Measurements from ENCODE around the gene PLCH1.

Gene PLCH1

DNA sequence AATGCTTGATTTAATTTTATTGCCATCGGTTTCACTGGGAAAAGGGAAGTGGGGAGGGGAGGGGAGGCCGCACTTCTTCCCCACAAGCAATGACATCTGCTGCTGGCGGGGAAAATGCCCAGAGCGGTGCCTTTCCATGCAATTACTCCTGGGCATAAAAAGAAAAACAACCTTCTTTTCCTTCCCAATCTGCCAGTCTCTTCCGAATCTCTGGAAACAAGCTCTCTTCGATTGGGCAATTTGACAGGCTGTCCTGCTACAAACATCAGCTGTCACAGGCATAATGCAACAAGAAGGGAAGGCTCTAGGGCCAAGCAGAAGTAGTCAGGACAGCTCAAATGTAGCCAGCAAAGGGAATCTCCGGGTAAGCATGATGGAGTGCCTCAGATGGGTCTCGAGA is 358.0 kb downstream of the PLCH1 start:
- Histone ChIP-seq H3K4me2 (ENCODE audit: low read length) (no peak overlapping the region), H3K36me3 (ENCODE audit: insufficient read depth, low read length) (no peaks in the 10 kb centered on the region), H3K9me3 (replicated peaks; ENCODE audit: low read length) (no peaks in the 10 kb centered on the region), H3K4me1 (ENCODE audit: control insufficient read depth, insufficient read depth, low read length) (peaks cover 17% of the 10 kb centered on the region), H3K9ac (ENCODE audit: low read depth, low read length) (no peak overlapping the region), H3K27me3 (ENCODE audit: control insufficient read depth, insufficient read depth, low read length) (no peaks in the 10 kb centered on the region), H3K4me3 (ENCODE audit: low read length) (no peak overlapping the region)

DNA sequence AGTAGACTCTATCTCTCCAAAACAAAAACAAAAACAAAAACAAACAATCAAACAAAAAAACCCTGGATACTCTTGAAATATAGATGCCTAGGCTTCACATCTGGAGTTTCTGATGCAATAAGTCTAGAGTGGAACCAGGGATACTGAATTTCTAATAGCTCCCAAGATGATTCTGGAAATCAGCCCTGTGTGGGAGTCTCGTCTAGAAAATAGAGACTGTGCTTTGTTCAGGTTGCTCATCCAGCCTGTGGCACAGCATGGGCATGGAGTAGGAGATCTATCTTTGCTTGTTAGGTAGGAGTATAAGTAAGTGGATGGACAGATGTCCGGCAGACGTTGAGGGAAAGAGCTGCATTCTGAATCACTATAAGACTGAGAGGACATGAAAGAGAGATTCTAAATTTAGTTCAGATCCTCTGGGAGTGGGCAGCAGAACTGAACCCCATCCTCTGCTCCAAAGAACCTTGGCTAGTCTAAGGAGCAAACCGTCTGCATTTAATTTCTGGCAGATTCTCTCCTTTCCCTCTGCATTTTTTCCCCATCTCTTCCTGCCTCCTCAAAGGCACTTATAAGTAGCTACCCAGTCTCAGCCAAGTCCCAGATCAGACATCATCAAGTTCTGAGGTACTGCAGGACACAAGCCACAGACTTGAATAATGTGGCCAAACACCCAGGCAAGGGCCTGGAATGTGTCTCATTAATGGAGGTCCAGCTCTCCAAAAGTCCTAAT is 358.8 kb downstream of the PLCH1 start:
- Histone ChIP-seq H3K9ac (ENCODE audit: low read depth, low read length) (no peak overlapping the region), H3K27me3 (ENCODE audit: control insufficient read depth, insufficient read depth, low read length) (no peaks in the 10 kb centered on the region), H3K36me3 (ENCODE audit: insufficient read depth, low read length) (no peaks in the 10 kb centered on the region), H3K4me1 (ENCODE audit: control insufficient read depth, insufficient read depth, low read length) (peaks cover 9% of the 10 kb centered on the region), H3K4me3 (ENCODE audit: low read length) (no peak overlapping the region), H3K4me2 (ENCODE audit: low read length) (no peak overlapping the region), H3K9me3 (replicated peaks; ENCODE audit: low read length) (no peaks in the 10 kb centered on the region)

DNA sequence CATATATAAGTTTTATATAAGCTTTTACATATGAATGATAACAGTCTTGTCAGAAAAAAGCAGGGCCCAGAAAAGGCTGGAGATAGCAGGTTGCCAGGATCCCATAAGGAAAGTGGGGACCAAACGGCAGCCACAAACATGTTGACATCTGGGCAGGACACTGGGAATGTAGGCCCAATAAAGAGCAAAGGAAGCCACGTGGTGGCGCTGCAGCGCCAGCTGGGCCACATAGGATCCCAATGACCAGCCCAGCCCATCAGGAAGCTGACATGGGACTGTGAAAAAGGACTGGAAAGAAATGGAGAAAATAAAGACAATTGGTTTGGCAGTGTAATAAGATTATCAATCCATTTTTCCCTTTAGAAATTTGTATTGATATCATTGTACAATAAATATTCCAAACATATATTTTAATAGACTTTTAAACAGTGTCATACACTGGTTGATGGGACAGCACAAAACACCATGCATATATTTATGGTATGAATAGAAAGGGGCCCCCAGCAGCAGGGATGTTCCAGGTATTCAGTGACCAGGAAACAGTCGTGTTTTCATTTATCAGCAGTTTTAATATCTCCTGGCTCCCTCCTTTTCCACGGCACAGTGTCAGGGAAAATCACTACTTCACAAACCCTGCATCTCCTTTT is 362.4 kb downstream of the PLCH1 start:
- Histone ChIP-seq H3K4me1 (ENCODE audit: control insufficient read depth, insufficient read depth, low read length) (no peaks in the 10 kb centered on the region), H3K4me3 (ENCODE audit: low read length) (no peak overlapping the region), H3K9ac (ENCODE audit: low read depth, low read length) (no peak overlapping the region), H3K9me3 (replicated peaks; ENCODE audit: low read length) (no peaks in the 10 kb centered on the region), H3K4me2 (ENCODE audit: low read length) (no peak overlapping the region), H3K27me3 (ENCODE audit: control insufficient read depth, insufficient read depth, low read length) (no peaks in the 10 kb centered on the region), H3K36me3 (ENCODE audit: insufficient read depth, low read length) (no peaks in the 10 kb centered on the region)

DNA sequence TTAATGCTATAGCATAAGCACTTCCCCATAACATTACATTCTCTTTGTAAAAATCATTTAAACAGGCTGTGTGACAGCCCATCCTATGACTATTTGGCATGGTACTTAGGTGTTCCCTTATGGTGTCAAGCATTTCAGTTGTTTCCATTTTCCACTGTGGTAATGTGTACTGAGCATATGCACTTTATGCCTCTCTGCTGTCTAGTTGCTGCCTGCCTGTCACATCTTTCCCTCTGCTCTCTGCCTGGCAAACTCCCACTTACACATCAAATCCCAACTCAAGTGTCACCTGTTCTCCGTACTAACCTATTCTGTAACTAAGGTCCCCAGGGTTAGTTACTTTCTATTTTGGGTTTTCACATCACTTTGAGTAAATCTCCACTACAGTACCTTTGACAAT is 367.0 kb downstream of the PLCH1 start:
- Histone ChIP-seq H3K4me1 (ENCODE audit: control insufficient read depth, insufficient read depth, low read length) (no peaks in the 10 kb centered on the region), H3K36me3 (ENCODE audit: insufficient read depth, low read length) (no peaks in the 10 kb centered on the region), H3K4me3 (ENCODE audit: low read length) (no peak overlapping the region), H3K4me2 (ENCODE audit: low read length) (no peak overlapping the region), H3K27me3 (ENCODE audit: control insufficient read depth, insufficient read depth, low read length) (no peaks in the 10 kb centered on the region), H3K9ac (ENCODE audit: low read depth, low read length) (no peak overlapping the region), H3K9me3 (replicated peaks; ENCODE audit: low read length) (no peaks in the 10 kb centered on the region)

DNA sequence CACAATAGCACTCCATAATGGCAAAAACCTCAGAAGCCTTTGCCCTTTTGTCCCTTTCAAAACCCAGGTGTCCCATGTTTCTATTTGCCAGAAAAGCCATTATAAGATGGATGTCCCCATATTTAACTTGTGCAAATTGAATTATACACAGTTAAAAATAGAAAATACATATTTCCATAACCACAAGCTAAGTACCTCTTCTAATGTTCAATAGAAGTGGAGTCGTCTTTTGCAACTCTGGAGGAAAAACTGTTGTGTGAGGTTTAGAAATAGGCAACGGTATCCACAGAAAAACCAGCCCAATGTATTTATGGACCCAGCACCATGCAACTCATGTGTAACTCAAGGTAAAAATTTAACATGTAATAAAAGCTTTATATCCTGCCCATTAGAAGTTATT is 367.8 kb downstream of the PLCH1 start:
- Histone ChIP-seq H3K4me2 (ENCODE audit: low read length) (no peak overlapping the region), H3K9me3 (replicated peaks; ENCODE audit: low read length) (no peaks in the 10 kb centered on the region), H3K27me3 (ENCODE audit: control insufficient read depth, insufficient read depth, low read length) (no peaks in the 10 kb centered on the region), H3K9ac (ENCODE audit: low read depth, low read length) (no peak overlapping the region), H3K4me1 (ENCODE audit: control insufficient read depth, insufficient read depth, low read length) (no peaks in the 10 kb centered on the region), H3K4me3 (ENCODE audit: low read length) (no peak overlapping the region), H3K36me3 (ENCODE audit: insufficient read depth, low read length) (no peaks in the 10 kb centered on the region)

DNA sequence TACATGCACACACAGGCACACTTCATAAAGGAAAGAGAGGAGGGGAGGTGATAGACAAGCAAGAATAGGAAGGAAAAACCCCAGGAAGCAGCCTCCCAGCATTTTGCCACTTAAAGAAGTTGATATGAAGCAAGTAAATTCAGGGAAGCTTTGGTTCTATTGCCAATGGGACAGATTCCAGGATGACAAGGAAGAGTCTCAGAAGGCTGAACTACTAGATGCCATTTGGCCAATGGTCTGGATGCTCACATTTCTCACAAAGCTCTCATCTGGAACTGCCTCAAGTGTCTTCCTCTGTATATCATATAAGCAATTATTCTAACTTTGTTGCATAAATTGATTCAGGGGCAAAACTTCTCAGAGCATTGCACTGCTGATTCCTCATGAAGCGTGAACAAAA is 372.6 kb downstream of the PLCH1 start:
- Histone ChIP-seq H3K9ac (ENCODE audit: low read depth, low read length) (no peak overlapping the region), H3K9me3 (replicated peaks; ENCODE audit: low read length) (no peaks in the 10 kb centered on the region), H3K36me3 (ENCODE audit: insufficient read depth, low read length) (no peaks in the 10 kb centered on the region), H3K27me3 (ENCODE audit: control insufficient read depth, insufficient read depth, low read length) (no peaks in the 10 kb centered on the region), H3K4me1 (ENCODE audit: control insufficient read depth, insufficient read depth, low read length) (no peaks in the 10 kb centered on the region), H3K4me2 (ENCODE audit: low read length) (no peak overlapping the region), H3K4me3 (ENCODE audit: low read length) (no peak overlapping the region)

DNA sequence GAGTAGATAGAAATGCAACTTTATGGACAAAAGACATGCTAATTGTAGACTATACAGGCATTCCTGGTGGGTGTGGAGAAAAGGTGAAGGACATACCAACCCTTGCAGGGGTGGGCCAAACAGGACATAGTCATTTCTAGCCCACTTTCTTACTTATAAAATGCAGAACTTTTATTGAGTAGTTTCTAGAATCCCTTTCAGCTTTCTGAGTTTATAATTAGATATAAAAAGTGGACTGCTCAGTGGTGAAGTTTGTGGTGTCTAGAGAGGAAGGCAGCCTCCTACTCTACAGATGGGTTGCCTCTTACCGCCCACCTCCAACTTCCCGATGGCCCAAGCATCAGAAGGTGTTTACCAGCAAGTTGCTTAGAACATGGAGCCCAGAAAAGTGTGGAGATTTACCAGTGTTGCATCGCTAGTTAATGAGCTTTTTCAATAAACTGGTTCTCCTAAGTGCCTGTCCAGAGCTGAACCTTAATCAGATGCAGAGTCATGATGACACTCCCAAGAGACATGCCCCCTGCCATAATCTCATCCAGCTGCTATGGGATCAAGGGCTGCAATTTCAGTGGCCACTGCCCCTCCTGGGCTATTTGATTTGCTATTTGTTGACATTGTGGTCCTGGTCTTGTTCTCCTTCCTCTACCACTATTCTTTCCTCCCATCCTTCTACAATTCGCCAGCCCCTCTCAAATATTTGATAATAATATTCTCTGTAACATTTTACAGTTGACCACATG is 373.9 kb downstream of the PLCH1 start:
- H3K4me3 ChIP-seq (ENCODE audit: low read length) = no peak overlapping the region
- H3K9me3 ChIP-seq (replicated peaks; ENCODE audit: low read length) = no peaks in the 10 kb centered on the region
- no peak overlapping the region for H3K4me2 ChIP-seq (ENCODE audit: low read length)
- no peaks in the 10 kb centered on the region for H3K4me1 ChIP-seq (ENCODE audit: control insufficient read depth, insufficient read depth, low read length)
- H3K27me3 ChIP-seq (ENCODE audit: control insufficient read depth, insufficient read depth, low read length) = no peaks in the 10 kb centered on the region
- H3K9ac ChIP-seq (ENCODE audit: low read depth, low read length) = no peak overlapping the region
- no peaks in the 10 kb centered on the region for H3K36me3 ChIP-seq (ENCODE audit: insufficient read depth, low read length)

DNA sequence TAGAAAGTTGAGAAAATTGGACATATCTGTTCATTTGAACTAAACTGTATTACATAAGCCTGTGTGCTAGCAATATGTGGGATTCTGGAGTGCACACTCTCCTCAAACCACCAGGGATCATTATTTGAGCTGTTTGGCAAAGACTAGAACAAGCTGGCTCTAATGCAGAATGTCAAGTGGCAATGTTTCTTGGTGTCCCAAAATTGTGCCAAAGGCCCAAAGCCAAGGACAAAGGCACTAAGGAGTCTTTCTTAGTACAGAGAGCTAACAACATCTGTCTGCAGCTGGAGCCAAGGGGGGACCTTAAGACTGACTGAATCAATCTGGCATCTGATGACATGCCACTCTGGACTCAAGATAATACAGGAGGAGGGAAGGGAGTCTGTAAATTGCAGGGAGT is 374.7 kb downstream of the PLCH1 start:
- H3K9ac ChIP-seq (ENCODE audit: low read depth, low read length) = no peak overlapping the region
- no peak overlapping the region for H3K4me3 ChIP-seq (ENCODE audit: low read length)
- no peaks in the 10 kb centered on the region for H3K36me3 ChIP-seq (ENCODE audit: insufficient read depth, low read length)
- no peaks in the 10 kb centered on the region for H3K4me1 ChIP-seq (ENCODE audit: control insufficient read depth, insufficient read depth, low read length)
- H3K9me3 ChIP-seq (replicated peaks; ENCODE audit: low read length) = no peaks in the 10 kb centered on the region
- H3K27me3 ChIP-seq (ENCODE audit: control insufficient read depth, insufficient read depth, low read length) = no peaks in the 10 kb centered on the region
- H3K4me2 ChIP-seq (ENCODE audit: low read length) = no peak overlapping the region

DNA sequence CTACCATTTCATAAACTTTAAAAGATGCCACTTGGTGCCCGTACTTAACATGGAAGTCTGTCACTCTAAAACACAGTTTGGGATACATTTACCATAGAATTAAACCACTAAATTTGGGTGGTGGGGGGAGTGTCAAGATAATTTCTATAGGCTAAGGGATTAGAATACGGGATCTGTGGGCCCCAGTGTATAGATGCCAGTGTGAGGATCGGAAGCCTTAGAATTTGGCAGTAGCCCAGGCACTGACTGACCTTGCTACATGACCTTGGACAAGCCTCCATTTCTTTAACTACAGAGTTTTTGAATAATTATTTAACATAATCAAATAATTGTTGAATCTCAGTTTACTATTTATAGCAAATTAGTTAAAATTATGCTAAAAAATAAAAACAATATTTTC is 375.1 kb downstream of the PLCH1 start:
- Histone ChIP-seq H3K4me3 (ENCODE audit: low read length) (no peak overlapping the region), H3K36me3 (ENCODE audit: insufficient read depth, low read length) (no peaks in the 10 kb centered on the region), H3K9ac (ENCODE audit: low read depth, low read length) (no peak overlapping the region), H3K27me3 (ENCODE audit: control insufficient read depth, insufficient read depth, low read length) (no peaks in the 10 kb centered on the region), H3K4me1 (ENCODE audit: control insufficient read depth, insufficient read depth, low read length) (no peaks in the 10 kb centered on the region), H3K9me3 (replicated peaks; ENCODE audit: low read length) (no peaks in the 10 kb centered on the region), H3K4me2 (ENCODE audit: low read length) (no peak overlapping the region)

DNA sequence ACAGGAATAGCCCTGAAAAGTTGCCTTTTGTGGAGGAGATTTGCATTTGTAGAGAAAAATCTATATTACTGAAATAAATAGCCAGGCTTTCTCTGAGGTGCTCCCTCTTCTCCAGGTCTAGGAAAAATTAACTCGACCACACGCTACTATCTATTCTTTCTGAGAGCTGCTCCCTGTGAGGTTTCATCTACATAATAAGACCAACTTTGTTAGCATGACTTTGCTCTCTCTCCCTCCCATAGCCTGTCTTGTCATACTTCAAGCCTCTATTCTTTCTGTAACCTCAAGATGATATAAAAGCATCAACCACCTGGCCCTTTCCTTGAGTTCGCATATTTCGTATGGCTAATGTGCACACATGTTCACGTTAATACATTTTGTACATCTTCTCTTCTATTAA is 375.6 kb downstream of the PLCH1 start:
- Histone ChIP-seq H3K4me1 (ENCODE audit: control insufficient read depth, insufficient read depth, low read length) (no peaks in the 10 kb centered on the region), H3K9ac (ENCODE audit: low read depth, low read length) (no peak overlapping the region), H3K36me3 (ENCODE audit: insufficient read depth, low read length) (no peaks in the 10 kb centered on the region), H3K27me3 (ENCODE audit: control insufficient read depth, insufficient read depth, low read length) (no peaks in the 10 kb centered on the region), H3K4me2 (ENCODE audit: low read length) (no peak overlapping the region), H3K9me3 (replicated peaks; ENCODE audit: low read length) (no peaks in the 10 kb centered on the region), H3K4me3 (ENCODE audit: low read length) (no peak overlapping the region)

DNA sequence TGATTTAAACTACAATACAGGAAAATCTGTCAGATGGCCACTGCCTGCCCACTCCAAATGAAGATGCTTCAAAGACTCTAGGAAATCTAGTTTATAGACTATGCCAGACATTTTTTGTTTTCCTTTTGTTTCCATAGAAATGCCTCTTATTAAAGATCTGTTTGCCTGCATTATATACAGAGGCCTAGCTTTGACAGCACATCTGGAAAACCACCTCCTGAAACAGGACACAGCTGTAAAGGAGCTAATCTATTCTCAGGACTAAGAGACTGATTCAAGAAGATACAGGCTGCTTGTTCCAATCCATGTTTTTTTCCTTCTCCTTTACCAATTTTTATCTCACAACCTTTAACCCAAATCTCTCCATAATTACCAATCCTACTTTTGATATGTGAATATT is 376.1 kb downstream of the PLCH1 start:
- Histone ChIP-seq H3K4me2 (ENCODE audit: low read length) (no peak overlapping the region), H3K9me3 (replicated peaks; ENCODE audit: low read length) (no peaks in the 10 kb centered on the region), H3K4me1 (ENCODE audit: control insufficient read depth, insufficient read depth, low read length) (no peaks in the 10 kb centered on the region), H3K27me3 (ENCODE audit: control insufficient read depth, insufficient read depth, low read length) (no peaks in the 10 kb centered on the region), H3K4me3 (ENCODE audit: low read length) (no peak overlapping the region), H3K9ac (ENCODE audit: low read depth, low read length) (no peak overlapping the region), H3K36me3 (ENCODE audit: insufficient read depth, low read length) (no peaks in the 10 kb centered on the region)

All from skeletal muscle satellite cell (primary cell).